ENCODE measurements around the gene ROMO1. TPM values are rescaled to one million over a fixed set of nuclear protein-coding genes. Genes with fewer than 3 reads are reported as not detected.
"Not testable (repeated sequence)": the region's sequence is repeated elsewhere in the genome, so short reads cannot be mapped to it uniquely, and the experiment has no call there.

Gene ROMO1
- total RNA-seq, 1 donor: 143 TPM

GRCh38 chr20:35710884-35711587, 11.8 kb downstream of the ROMO1 start:
- no peak for DNase-seq (ENCODE audit: low read depth)

DNA sequence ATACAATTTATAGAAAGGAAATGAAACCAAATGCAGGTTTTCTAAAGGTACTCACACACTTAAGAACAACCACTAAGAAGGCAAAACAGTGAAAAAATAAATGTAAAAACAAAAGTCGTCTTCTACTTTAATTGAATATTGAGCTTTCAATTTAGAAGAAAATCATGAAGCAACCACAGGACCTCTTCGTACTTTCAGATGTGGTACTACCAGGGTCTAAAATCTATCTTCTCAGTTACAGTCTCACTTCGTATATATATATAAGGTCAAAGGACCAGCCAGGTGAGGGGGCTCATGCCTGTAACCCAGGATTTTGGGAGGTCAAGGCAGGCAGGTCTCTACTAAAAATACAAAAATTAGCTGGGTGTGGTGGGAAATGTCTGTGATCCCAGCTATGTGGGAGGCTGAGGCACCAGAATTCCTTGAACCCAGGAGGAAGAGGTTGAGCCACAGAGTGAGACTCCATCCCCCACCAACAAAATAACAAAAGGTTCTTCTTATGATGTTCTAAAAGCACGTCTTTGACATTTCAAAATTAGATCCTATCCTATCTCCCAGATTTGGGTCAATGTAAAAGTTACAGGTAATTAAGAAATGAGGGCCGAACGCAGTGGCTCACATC, 12.5 kb downstream of the ROMO1 start:
- DNase-seq (ENCODE audit: low read depth): no peak
- TF ChIP-seq CTCF (IDR thresholded peaks at IDR 0.05; ENCODE audit: insufficient read depth, low read depth, low read length): no peak
- H3K4me3 ChIP-seq (ENCODE audit: low read depth, low read length): no peak overlapping the region

More at GRCh38 chr20:35710884-35711587, 11.8 kb downstream of the ROMO1 start:
- TF ChIP-seq CTCF (IDR thresholded peaks at IDR 0.05; ENCODE audit: insufficient read depth, low read depth, low read length): no peak
- no peak overlapping the region for H3K4me3 ChIP-seq (ENCODE audit: low read depth, low read length)

- H3K4me3 ChIP-seq (ENCODE audit: low read depth, low read length); DNase-seq (ENCODE audit: low read depth): not testable (repeated sequence)
These were observed 13.9 kb downstream of the ROMO1 start for GRCh38 chr20:35713120-35713519.

DNA sequence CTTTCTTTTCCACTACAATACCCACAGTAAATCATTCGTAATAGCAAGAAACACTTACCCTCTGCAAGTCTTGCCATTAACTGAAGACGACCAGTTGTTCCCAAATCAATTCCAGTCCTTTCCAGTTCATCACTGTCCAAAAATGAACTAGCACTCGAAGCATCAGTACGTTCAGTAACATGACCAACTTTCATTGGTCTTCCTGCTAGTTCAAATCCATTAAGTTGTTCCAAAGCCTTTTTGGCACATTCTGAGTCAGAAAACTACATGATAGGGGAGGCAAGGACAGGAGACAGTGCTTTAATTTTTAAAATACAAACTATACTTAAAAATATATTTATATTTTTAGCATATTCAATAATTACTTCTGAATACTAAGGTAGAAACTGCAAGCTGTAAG, 14.9 kb downstream of the ROMO1 start:
- no peak overlapping the region for H3K4me3 ChIP-seq (ENCODE audit: low read depth, low read length)
- no peak for DNase-seq (ENCODE audit: low read depth)
- no peak for TF ChIP-seq CTCF (IDR thresholded peaks at IDR 0.05; ENCODE audit: insufficient read depth, low read depth, low read length)

DNA sequence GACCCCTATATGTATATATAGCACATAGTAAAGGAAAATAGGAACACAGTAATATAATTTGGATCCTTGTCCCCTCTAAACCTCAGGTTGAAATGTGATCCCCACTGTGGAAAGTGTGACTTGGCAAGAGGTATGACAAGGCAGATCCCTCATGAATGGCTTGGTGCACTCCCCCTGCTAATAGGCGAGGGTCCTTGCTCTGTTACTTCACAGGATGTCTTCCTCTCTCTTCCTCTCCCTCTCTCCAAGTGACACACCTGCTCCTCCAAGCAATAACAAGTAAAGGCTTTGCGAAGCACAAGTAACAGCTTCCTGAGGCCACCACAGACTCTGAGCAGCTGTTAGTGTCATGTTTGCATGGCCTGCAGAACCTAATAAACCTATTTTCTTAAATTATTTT, 16.4 kb downstream of the ROMO1 start:
- H3K4me3 ChIP-seq (ENCODE audit: low read depth, low read length): no peak overlapping the region
- TF ChIP-seq CTCF (IDR thresholded peaks at IDR 0.05; ENCODE audit: insufficient read depth, low read depth, low read length): no peak

GRCh38 chr20:35716330-35716729, 17.1 kb downstream of the ROMO1 start:
- DNase-seq (ENCODE audit: low read depth): no peak
- no peak overlapping the region for H3K4me3 ChIP-seq (ENCODE audit: low read depth, low read length)
- no peak for TF ChIP-seq CTCF (IDR thresholded peaks at IDR 0.05; ENCODE audit: insufficient read depth, low read depth, low read length)

More for the DNA sequence above, 16.4 kb downstream of the ROMO1 start:
- no peak for DNase-seq (ENCODE audit: low read depth)

DNA sequence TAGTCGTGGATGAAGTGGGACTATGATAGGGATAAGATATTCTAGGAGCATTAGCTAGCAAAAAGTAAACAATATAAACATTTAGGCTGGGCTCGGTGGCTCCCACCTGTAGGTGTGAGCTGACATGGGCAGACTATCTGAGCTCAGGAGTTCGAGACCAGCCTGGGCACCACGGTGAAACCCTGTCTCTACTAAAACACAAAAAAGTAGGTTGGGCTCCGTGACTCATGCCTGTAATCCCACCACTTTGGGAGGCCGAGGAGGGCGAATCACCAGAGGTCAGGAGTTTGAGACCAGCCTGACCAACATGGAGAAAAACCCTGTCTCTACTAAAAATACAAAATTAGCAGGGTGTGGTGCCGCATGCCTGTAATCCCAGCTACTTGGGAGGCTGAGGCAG, 19.1 kb downstream of the ROMO1 start:
- not testable (repeated sequence) for H3K4me3 ChIP-seq (ENCODE audit: low read depth, low read length); DNase-seq (ENCODE audit: low read depth)

Data from fibroblast of villous mesenchyme (primary cell).